HG02973 (cell line): ENCODE data around the gene COA1.
A peak's percentile ranks its signal among the peaks of the same experiment; 100 is the strongest.
"Not testable (repeated sequence)": the region's sequence is repeated elsewhere in the genome, so short reads cannot be mapped to it uniquely, and the experiment has no call there.

Experiments
- ATAC-seq: cut with Tn5 transposase; IDR thresholded peaks from one replicate; pipeline ENCODE4 v1.9.1; 2021; ENCODE audit warnings: moderate library complexity; ENCODE audit not compliant: unreplicated experiment

Gene COA1

GRCh38 chr7:43729924-43730248 lies 563 bp upstream of the COA1 start:
- peak; percentile 8 for ATAC-seq

GRCh38 chr7:43727494-43727893 lies 1.8 kb downstream of the COA1 start:
- no peak for ATAC-seq

GRCh38 chr7:43727003-43727402 lies 2.3 kb downstream of the COA1 start:
- no peak for ATAC-seq

GRCh38 chr7:43726466-43726865 lies 2.9 kb downstream of the COA1 start:
- no peak for ATAC-seq

- ATAC-seq, result no peak
Measured at GRCh38 chr7:43725251-43725650, 4.1 kb downstream of the COA1 start.

- ATAC-seq, result no peak
Measured at GRCh38 chr7:43723007-43723341, 6.3 kb downstream of the COA1 start.

GRCh38 chr7:43721193-43721806 lies 8.0 kb downstream of the COA1 start:
- ATAC-seq, result no peak

- ATAC-seq, result no peak
Measured at GRCh38 chr7:43716598-43716997, 12.7 kb downstream of the COA1 start.

GRCh38 chr7:43715966-43716365 lies 13.4 kb downstream of the COA1 start:
- not testable (repeated sequence) for ATAC-seq

GRCh38 chr7:43711503-43711902 lies 17.8 kb downstream of the COA1 start:
- no peak for ATAC-seq

- ATAC-seq, result not testable (repeated sequence)
Measured at GRCh38 chr7:43708055-43708454, 21.3 kb downstream of the COA1 start.

GRCh38 chr7:43703573-43703972 lies 25.8 kb downstream of the COA1 start:
- no peak for ATAC-seq

GRCh38 chr7:43702974-43703373 lies 26.3 kb downstream of the COA1 start:
- ATAC-seq, result no peak

- no peak for ATAC-seq
Measured at GRCh38 chr7:43701929-43702328, 27.4 kb downstream of the COA1 start.

GRCh38 chr7:43701500-43701854 lies 27.8 kb downstream of the COA1 start:
- ATAC-seq, result no peak

- ATAC-seq, result no peak
Measured at GRCh38 chr7:43700646-43701499, 28.4 kb downstream of the COA1 start.

- ATAC-seq, result no peak
Measured at GRCh38 chr7:43700059-43700501, 29.2 kb downstream of the COA1 start.

GRCh38 chr7:43698460-43699255 lies 30.7 kb downstream of the COA1 start:
- no peak for ATAC-seq

- ATAC-seq, result no peak
Measured at GRCh38 chr7:43697690-43698089, 31.6 kb downstream of the COA1 start.

- no peak for ATAC-seq
Measured at GRCh38 chr7:43695365-43695764, 34.0 kb downstream of the COA1 start.

- no peak for ATAC-seq
Measured at GRCh38 chr7:43694399-43694748, 34.9 kb downstream of the COA1 start.
